Chondrocyte (in vitro differentiated cells): ENCODE measurements around the gene ADAMTS15. TPM values are rescaled to one million over a fixed set of nuclear protein-coding genes. Genes with fewer than 3 reads are reported as not detected.

Source experiments
- DNase-seq: peaks from one replicate; pipeline ENCODE4 v3.0.0; 2021; ENCODE audit warnings: mixed read lengths, low spot score
- H3K27ac Mint-ChIP-seq: one replicate; pipeline ENCODE4 v1.8.0; 2021; ENCODE audit warnings: mild to moderate bottlenecking, moderate library complexity, mixed read lengths; ENCODE audit not compliant: unreplicated experiment
- H3K27me3 Mint-ChIP-seq: 2 replicates; pipeline ENCODE4 v1.8.0; 2021; ENCODE audit warnings: low read depth, mixed read lengths
- H3K36me3 Mint-ChIP-seq: 2 replicates; pipeline ENCODE4 v1.8.0; 2021; ENCODE audit warnings: low read depth, mixed read lengths
- H3K4me1 Mint-ChIP-seq: 2 replicates; pipeline ENCODE4 v1.8.0; 2021; ENCODE audit warnings: low read depth, mild to moderate bottlenecking, mixed read lengths
- H3K4me3 Mint-ChIP-seq: one replicate; pipeline ENCODE4 v1.8.0; 2021; ENCODE audit warnings: mild to moderate bottlenecking, moderate library complexity, mixed read lengths; ENCODE audit not compliant: unreplicated experiment
- H3K9me3 Mint-ChIP-seq: 2 replicates; pipeline ENCODE4 v1.8.0; 2021; ENCODE audit warnings: low read depth, mixed read lengths
- CTCF ChIP-seq: fragments of 200-600 bp; sonication (generic); IDR thresholded peaks from 2 replicates; pipeline ENCODE4 v1.5.0; 2021; ENCODE audit warnings: antibody characterized with exemption, mild to moderate bottlenecking, moderate library complexity
- total RNA-seq: library from RNA; stranded (reverse); gene quantifications from 3 replicates; pipeline ENCODE4 v1.2.1, GENCODE V29; 2021

The ADAMTS15 gene
- total RNA-seq, 1 donor from 2014 or later: 140 TPM

- no peak for DNase-seq
- H3K4me3 Mint-ChIP-seq: peak overlapping the region; percentile 99
- peak overlapping the region; percentile 74 for H3K27ac Mint-ChIP-seq
- TF ChIP-seq CTCF: no peak
- peaks cover 68% of the 10 kb centered on the region for H3K4me1 Mint-ChIP-seq
- peaks cover 26% of the 10 kb centered on the region for H3K36me3 Mint-ChIP-seq
- no peaks in the 10 kb centered on the region for H3K27me3 Mint-ChIP-seq
- no peaks in the 10 kb centered on the region for H3K9me3 Mint-ChIP-seq
These were observed 3.0 kb downstream of the ADAMTS15 start for GRCh38 chr11:130451231-130452019.

DNA sequence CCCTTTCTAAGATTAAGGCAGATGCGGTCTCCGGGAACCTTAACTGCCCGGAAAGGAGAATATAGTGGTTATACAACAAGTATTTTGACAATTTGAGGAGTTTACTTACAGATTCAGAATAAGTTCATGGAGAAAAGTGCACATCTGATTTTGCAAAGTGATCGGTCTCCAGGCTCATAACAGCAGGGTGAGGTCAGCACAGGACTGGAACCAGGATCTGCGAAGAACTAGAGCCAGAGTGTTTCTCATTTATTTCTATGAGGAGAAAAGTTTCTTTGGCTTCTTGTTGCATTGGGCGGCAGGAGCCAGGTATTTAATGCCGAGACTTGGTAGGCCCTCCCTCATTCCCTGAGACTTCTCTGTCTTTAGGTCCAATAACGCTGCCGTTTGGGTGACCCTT lies 3.7 kb downstream of the ADAMTS15 start:
- Mint-ChIP-seq H3K27me3 (no peaks in the 10 kb centered on the region), H3K36me3 (peaks cover 28% of the 10 kb centered on the region), H3K9me3 (no peaks in the 10 kb centered on the region), H3K4me1 (peaks cover 70% of the 10 kb centered on the region), H3K4me3 (peak overlapping the region; percentile 99), H3K27ac (peak overlapping the region; percentile 11)
- TF ChIP-seq CTCF: no peak
- no peak for DNase-seq

DNA sequence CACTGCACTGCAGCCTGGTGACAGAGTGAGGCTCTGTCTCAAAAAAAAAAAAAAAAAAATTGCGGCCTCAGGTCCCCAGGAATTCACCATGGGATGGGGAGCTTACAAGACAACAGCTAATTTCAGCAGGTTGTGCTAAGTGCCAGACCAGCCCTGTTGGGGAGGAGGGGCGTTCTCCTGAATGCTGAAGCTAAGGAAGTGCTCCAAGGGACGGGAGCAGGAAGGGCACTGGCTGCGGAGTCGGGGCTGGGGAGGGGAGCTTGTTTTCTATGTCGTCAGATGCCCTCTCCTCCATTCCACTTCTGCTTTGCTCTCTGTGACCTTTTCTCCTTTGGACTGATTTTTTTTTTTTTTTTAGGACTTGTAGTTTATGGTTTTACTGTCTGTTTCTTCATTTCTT lies 4.5 kb downstream of the ADAMTS15 start:
- Mint-ChIP-seq H3K36me3 (peaks cover 29% of the 10 kb centered on the region), H3K4me3 (peak overlapping the region; percentile 99), H3K9me3 (no peaks in the 10 kb centered on the region), H3K4me1 (peaks cover 71% of the 10 kb centered on the region), H3K27ac (peak overlapping the region; percentile 77), H3K27me3 (no peaks in the 10 kb centered on the region)
- DNase-seq: no peak
- TF ChIP-seq CTCF: no peak

GRCh38 chr11:130454491-130455252 lies 6.2 kb downstream of the ADAMTS15 start:
- TF ChIP-seq CTCF: no peak
- no peak for DNase-seq
- no peaks in the 10 kb centered on the region for H3K27me3 Mint-ChIP-seq
- peaks cover 38% of the 10 kb centered on the region for H3K36me3 Mint-ChIP-seq
- H3K4me3 Mint-ChIP-seq: peak overlapping the region; percentile 56
- peak overlapping the region; percentile 69 for H3K27ac Mint-ChIP-seq
- H3K4me1 Mint-ChIP-seq: peaks cover 68% of the 10 kb centered on the region
- H3K9me3 Mint-ChIP-seq: no peaks in the 10 kb centered on the region

GRCh38 chr11:130455483-130456127 lies 7.2 kb downstream of the ADAMTS15 start:
- H3K4me3 Mint-ChIP-seq: peak overlapping the region; percentile 56
- DNase-seq: no peak
- peak overlapping the region; percentile 8 for H3K27ac Mint-ChIP-seq
- no peak for TF ChIP-seq CTCF
- H3K36me3 Mint-ChIP-seq: peaks cover 39% of the 10 kb centered on the region
- H3K27me3 Mint-ChIP-seq: no peaks in the 10 kb centered on the region
- H3K4me1 Mint-ChIP-seq: peaks cover 58% of the 10 kb centered on the region
- H3K9me3 Mint-ChIP-seq: no peaks in the 10 kb centered on the region
